NCI-H2107 (cell line): Measurements from ENCODE around the gene MRFAP1.
"Not testable (repeated sequence)": the region's sequence is repeated elsewhere in the genome, so short reads cannot be mapped to it uniquely, and the experiment has no call there.

Experiments
- DNase-seq: peaks from one replicate; lab custom pipeline; 2025; lab: John Stamatoyannopoulos, UW

Gene MRFAP1

DNA sequence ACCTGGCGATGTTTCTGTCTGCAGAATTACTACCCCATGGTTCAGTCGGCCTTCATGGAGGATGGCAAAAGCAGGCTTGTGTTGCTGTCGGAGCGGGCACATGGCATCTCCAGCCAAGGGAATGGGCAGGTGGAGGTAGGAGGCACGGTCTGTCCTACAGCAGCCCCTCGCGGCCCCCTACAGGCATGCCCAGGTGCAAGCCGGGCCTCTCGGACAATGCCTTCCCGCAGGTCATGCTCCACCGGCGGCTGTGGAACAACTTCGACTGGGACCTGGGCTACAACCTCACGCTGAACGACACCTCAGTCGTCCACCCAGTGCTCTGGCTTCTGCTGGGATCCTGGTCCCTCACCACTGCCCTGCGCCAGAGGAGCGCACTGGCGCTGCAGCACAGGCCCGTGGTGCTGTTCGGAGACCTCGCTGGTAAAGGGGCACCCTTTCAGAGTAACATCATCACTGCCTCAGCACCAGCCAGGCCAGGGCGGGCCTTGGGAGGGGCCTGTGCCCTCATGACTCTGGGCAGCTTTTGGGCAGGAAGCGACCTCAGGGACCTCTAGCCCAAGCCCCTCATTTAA is 29.5 kb upstream of the MRFAP1 start:
- no peak for DNase-seq

DNA sequence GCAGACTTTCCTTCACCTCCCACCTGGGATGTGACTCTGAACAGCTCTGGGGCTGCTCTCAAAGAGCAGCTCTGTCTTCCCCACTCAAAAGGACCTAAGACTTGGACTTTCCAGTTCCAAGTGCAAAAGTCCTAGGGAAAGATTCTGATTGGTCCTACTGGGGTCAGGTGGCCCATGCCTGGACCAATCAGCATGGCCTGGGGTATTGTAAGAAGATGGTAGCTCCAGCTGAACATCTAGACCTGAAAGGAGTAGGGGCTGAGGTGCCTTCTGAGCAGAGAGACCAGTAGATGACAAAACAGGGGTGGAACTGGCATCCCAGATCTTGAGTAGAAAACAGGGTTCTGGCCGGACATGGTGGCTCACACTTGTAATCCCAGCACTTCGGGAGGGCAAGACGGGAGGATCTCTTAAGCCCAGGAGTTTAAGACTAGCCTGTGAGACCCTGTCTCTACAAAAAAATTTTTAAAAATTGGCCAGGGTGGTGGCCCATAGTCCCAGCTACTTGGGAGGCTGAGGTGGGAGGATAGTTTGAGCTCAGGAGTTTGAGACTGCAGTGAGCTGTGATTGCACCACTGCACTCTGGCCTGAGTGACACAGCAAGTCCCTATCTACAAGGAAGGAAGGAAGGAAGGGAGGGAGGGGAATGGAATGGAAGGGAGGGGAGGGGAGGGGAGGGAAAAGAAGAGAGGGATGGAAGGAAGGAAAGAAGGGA is 27.4 kb upstream of the MRFAP1 start:
- DNase-seq: no peak

DNA sequence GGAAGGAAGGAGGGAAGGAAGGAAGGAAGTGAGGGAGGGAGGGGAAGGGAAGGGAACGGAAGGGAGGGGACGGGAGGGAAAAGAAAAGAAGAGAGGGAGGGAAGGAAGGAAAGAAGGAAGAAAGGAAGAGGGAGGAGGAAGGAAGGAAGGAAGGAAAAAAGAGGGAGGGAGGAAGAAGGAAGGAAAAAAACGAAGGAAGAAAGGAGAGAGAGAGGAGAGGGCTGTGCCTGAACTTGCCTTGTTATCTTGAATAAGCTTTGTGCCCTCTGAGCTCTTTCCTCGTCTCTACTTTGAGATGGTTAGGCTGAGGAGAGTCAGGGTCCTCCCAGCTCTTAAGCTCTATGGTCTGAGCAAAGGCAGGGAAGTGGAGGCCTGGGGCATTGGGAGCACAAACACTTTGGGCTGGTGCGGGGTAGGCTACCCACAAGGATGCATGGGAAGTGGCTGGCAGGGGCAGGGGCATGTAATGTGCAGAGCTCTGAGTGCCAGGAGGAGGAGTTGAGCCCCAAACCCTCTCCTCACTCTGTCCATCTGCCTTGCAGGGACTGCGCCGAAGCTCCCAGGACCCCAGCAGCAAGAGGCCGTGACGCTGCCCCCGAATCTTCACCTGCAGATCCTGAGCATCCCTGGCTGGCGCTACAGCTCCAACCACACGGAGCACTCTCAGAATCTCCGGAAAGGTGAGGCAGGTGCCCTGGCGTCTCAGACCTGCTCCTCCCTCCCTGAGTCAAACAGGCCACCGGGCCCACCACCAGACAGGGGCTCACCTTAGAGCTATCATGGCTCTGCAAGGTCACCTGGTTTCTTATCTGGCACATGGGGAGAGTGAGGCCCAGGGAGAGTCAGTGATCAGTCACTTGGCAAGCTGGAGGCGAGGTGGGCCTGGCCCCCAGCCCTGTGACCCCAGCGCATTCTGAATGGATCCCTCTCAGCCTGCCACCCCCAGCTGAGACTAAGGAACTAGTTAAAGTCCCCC is 26.5 kb upstream of the MRFAP1 start:
- no peak for DNase-seq

DNA sequence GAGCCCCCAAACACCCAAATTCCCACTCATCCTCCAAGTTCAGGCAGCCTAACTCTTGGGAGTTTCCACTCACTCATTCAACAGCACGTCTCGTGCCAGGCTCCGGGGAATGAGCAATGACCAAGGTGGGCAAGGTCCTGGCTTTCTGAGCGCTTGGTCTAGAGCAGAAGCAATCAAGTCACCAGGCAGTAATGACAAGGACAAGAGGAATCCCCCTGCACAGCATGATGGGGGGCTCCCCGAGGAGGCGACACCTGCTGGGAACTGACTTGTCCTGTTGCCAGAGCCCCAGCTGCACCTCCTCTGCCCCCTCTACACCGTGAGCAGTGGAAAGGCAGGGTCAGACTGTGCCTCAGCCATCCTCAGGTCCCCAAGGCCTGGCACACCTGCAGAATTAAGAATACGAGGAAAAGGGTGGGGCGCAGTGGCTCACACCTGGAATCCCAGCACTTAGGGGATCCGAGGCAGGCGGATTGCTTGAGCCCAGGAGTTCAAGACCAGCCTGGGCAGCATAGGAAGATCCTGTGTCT is 25.7 kb upstream of the MRFAP1 start:
- no peak for DNase-seq

DNA sequence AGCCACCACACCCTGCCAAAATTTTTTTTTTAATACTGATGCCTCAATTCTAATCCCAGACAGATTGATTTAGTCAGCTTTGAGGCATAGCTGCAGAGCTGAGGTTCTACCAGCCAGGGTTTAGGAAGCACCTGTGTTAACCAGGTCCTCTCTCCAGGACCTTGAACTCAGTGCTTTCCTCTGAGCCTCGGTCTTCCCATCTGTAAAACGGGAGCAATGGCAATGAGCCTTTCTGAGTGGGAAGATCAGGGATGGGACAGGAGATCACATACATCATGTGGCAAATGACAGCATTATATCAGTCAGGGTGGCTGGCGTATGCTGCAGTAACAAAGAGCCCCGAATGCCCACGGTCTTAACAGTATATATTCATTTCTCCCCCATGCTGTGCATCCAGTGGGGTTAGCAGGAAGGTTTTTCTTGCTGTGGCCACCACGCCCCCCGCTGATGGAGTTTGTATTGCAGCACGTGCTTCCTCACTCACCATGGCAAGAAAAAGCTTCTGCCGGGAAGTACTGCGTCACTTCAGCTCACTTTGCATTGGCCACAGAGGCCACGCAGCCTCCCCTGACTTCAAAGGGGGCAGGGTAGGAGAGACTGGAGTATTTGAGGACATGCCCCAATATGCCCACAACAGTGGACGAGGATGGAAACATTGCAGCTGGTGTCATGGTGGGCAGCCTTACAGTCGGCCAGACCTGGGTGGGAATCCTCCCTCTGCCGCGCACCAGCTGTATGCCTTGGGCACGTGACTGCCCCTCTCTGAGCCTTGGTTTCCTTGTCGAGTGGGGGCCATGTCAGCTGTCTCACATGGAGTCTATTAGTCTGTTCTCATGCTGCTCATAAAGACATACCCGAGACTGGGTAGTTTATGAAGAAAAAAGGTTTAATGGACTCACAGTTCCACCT is 24.1 kb upstream of the MRFAP1 start:
- no peak for DNase-seq

DNA sequence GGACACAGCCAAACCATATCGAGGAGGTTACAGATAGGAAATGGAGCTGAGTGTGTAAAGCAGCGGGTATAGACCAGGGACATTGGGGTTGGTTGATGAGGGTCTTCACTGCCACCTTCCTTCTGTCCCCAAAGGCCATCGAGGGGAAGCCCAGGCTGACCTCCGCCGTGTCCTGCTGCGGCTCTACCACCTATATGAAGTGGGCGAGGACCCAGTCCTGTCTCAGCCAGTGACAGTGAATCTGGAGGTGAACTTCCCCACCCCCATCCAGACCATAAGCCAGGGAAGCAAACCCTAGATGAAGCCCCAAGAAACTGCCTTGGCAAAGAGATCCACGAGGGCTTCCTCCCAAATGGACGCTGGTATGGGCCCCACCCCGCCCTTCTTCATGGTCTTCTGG is 23.2 kb upstream of the MRFAP1 start:
- no peak for DNase-seq

DNA sequence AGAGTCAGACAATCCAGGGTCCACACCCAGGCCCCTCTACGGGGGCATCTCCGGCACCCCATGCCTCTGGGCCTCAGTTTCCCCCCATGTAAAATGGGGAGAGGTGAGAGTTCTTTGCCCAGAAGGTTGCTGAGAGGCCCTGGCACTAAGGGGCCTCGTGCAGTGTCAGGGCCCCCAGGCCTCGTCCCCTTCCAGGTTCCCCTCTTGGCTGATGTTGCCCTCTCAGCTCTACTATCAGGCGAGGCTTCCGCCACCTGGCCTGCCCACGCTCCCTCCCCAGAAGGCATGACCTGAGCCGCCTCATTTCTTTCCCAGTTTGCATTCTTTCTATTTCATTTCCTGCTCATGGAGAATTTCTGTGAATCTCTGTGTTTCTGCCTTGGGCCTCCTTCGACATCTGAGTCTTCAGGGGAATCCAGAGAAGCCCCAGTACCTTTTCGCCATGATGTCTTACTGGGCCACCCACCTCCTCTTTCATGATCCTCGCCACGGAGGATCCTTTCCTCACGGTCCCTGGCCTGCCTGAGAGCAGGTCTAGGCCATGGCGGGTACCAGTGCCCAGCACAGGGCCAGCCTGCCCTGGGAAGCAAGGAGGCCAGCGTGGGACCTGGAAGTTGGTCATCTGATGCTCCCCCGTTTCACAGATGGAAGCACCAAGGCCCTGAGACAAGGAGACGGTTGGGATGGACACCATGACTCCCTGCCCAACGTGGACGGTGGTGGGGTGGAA is 21.9 kb upstream of the MRFAP1 start:
- DNase-seq: no peak

DNA sequence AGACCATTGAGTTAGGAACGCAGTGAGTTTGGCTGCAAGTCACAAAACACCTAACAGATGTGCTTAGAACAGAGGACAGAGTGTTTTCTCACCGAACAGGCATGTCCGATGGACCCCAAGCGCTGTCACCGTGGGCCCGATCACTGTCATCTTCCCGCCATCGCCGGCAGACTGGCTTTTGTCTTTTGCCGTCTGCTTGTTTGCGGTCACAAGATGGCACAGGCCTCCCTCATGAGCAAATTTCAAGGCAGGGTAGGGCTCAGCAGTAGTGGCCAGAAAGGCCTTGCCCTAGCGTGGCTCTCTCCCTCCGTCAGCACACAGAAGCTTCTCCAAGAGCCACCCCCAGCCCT is 21.4 kb upstream of the MRFAP1 start:
- DNase-seq: no peak

DNA sequence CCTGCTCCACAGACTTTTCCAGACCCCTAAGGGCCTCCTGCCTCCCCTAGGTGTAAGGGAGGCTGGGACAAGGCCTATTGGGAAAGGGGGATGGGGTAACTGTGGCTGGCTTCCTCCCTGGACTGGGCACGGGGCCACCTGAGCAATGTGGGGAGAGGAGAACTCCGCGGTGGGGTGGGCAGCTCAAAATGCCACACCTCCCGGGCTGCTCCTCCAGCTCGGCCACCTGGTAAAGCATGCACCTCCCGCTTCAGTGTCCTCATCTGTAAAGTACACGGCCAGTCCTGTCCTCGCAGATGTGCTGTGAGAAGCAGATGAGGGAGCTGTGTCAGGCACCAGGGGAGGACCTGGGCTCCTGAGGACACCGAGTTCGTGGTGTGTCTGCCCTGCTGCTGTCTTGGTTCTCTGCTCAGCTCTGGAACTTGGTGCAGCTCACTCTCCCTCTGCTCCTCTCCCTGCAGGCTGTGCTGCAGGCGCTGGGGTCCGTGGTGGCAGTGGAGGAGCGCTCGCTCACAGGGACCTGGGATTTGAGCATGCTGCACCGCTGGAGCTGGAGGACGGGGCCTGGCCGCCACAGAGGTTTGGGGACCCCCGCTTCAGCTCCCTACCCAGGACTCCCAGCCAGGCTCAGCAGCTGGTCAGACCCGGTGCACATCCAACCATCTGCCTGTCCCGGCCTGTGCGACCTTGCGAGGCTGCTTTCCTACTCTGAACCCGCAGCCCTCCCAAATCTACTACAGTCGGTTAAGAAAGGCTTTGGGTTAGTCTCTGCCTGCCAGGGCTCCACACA is 20.8 kb upstream of the MRFAP1 start:
- DNase-seq: no peak

DNA sequence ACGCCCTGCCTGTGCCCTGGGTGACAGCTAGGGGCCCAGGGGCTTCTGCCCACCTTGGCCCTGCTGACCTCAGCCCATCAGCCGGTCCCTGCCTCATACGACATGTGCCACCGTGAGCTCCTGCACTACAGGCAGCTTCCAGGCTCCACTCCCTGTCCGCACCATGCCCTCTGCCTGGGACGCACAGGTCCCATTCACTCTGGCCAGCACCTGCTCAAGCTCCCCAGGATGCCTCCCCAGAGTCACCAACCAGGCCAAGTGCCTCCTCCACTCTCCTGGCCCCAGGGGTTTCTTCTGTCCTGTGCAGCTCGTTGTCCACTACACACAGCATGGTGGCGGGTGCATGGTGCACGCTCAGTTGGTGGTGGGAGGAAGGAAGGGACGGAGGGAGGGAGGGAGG is 20.2 kb upstream of the MRFAP1 start:
- no peak for DNase-seq

DNA sequence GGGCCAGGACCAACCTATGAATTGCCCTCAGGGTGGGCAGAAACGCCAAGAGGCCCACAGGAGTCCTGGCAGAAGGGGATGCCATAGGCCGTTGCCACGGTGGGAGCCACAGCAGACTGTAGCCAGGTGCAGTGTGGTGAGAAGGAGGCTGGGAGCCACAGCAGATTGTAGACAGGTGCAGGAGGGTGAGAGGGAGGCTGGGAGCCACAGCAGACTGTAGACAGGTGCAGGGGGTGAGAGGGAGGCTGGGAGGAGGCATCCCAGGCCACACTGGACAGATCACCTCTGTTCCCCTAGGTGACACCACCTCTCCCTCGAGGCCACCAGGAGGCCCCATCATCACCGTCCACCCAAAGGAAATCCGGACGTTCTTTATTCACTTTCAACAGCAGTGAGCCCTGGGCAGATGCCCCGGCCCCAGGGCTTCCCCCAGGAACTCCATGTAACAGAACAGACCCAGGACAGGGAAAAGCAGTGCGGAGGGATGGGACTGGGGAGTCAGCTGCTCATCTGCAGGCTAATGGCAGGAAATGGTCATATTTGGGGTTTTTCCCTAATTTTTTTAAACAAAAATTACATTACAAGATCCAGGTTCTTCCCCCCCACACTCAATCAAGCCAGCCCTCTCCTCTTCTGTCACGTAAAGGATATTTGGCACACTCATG is 19.5 kb upstream of the MRFAP1 start:
- no peak for DNase-seq

DNA sequence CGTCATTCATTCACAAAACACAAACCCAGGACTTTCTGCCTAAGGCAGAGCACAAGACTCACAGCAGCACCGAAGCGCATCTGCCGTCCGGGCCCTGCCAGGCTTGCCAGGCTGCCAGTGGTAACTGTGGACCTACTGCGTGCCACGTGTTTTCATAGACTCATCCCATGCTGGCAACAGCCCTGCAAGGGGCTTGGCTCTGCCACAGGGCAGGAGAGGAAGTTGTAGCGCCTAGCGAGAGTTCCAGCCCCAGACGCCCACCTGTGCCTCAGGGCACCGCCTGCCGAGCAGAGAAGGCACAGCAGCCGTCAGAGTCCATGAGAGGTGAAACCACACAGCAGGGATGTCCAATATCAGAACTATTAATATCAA is 18.9 kb upstream of the MRFAP1 start:
- DNase-seq: no peak

DNA sequence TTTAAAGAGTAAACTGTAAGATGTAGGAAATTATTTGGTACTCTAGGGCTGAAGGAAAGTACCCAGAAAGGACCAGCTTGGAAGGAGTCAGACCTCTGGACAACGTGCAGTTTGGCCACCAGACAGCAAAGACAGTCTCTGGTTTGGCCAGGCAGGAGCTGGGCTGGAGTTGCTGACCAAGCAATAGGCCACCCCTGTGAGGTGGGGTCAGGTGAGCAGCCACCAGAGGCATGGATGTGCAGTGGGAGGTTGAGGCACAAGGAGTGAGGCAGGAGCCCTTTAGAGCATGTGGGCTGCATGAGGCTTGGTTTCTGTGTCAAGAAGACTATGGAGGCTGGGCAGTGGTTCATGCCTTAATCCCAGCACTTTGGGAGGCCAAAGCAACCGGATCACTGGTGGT is 17.7 kb upstream of the MRFAP1 start:
- DNase-seq: no peak

DNA sequence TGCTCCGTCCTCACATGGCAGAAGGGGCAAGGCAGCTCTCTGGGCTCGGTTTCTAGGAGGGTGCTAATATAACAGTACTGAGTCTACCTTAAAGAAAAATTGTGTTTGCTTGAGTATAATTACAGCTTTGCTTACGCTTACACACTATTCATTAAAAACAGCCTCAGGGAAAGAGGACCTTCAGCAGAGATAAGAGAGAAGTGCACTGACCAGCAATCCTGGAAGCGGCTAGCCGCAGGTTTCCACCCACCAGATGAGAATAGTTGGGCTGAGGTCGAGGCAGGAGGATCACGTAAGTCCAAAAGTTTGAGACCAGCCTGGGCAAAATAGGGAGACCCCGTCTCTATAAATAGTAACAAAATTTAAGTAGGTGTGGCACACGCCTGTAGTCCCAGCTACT is 15.2 kb upstream of the MRFAP1 start:
- no peak for DNase-seq

DNA sequence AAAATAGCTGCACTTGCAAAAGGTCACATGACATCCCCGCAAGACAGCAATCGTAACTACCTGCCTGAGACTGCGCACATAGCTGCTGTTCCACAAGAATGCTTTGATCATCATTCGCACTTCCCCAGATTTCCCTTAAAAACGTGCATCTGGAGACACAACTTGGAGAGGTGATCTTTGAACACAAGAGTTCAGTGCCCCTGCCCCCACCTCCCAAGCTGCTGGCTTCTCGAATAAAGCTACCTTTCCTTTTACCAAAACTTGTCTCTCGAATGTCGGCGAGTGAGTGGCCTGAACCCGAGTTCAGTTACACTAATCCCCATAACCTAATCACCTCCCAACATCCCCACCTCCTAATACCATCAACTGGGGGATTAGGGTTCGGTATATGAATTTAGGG is 14.4 kb upstream of the MRFAP1 start:
- DNase-seq: no peak

DNA sequence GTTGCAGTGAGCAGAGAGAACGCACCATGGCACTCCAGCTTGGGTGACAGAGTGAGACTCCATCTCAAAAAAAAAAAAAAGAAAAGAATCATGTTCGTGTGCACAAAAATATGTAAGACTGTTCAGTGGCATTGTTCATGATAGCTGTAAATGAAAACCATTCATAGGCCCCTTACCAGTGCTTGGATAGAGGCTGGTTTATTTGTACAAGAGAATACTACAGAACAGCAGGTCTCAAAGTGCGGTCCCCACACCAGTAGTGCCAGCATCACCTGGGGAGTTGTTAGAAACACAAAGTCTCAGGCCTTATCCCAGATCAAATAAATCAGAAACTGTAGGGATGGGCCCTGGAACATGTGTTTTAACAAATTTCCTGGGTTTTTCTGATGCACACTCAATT is 12.7 kb upstream of the MRFAP1 start:
- DNase-seq: no peak

DNA sequence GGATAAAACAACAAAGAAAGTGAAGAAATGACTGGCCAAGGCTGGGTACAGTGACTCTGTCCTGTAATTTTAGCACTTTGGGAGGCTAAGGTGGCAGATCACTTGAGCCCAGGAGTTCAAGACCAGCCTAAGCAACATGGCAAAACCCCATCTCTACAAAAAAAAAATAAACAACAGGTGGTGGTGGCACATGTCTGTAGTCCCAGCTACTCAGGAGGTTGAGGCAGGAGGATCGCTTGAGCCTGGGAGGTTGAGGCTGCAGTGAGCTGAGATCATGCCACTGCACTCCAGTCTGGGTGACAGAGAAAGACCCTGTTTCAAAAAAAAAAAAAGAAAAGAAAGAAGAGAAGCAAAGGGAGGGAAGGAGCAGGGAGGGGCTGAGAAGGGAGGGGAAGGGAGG is 12.0 kb upstream of the MRFAP1 start:
- DNase-seq: not testable (repeated sequence)

DNA sequence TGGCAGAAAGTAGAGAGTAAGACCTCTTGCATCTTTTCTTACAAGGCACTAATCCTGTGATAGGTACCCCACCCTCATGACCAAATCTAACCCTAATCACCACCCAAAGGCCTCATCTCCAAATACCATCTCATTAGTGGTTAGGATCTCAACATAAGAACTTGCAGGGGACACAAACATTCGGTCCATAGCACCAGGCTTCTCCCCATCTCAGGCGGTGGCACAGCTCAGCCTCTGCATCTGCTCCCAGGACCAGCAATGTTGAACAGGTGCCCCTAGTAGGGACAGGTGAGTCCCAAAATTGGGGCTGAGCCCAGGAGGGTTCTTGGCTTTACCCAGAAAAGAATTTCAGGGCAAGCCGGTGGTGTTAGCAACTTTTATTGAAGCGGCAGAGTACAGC is 8.4 kb upstream of the MRFAP1 start:
- no peak for DNase-seq

DNA sequence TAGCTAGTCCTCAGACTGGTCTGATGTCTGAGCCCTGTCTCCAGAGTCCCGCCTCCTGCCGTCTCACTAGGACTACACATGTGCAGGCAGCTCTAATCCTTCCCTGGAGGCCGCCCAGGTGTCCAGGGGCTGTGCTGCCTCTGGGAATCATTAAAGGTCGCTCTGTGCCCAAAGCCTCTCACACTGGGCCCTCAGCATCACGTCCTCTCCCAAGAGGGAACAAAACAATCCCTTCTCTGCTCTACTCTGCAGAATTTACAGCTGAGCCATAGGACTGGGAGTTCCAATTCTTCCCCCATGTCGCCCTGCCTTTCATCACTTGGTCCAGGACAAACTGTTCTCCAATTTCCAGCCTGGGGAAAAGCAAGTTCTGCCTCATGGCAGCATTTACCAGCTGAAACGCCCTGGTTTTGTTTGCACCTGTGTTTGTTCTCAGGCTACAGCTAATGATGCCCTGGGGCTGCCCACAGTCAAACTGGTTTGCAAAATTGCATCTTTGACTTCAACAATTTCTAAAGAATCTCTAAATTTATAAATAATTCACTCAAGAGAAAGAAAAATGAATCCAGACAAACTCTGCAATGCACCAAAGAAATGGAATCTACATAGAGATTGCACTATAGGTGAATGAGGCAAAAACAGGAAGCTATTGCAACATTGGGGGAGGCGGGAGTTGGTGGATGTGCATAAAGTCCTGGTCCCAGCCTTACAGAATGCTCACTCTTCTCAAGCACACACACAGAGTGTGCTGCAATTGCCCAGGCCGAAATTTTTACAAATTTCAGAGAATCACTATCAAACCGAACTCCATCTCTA is 7.2 kb upstream of the MRFAP1 start:
- DNase-seq: peak; percentile 0
